ENCODE data around the gene ZFP91.

ZFP91 gene

DNA sequence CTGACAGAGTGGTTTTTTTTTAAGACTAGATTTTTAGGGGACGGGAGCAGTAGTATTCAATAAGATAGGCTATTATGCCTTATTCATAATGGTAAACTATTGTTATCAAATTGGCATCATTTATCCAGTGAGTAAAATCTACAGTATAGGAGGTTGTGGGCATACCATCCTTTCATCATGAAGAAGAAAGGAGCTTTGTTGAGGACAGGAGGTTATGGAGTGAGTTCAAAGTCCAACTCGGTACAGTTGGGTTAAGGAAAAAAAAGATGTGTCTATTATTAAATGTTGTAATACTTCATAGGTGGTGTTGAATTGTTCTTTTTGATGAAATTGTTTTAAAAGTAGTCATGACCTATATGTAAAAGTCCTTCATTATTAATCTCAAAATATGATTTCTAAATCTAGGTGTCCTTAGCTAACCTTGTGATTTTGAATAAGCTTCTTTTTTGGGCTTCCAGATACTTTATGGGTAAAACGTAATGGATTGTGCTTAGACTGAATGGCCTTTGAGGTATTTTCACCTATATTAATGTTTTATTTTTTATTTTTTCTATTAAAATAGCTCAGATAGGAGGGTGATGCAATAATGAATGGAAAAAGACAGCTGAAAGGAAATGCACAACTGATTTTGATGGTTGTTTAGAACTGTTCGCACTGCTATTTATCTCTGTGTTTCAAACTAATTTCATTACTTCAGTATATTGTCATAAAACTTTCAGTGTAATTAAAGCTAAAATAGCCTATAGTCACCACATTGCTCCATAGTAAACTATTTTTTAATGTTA is 28.3 kb downstream of the ZFP91 start:
- no peak overlapping the region for H3K27ac ChIP-seq
- TF ChIP-seq, protein P1, sequence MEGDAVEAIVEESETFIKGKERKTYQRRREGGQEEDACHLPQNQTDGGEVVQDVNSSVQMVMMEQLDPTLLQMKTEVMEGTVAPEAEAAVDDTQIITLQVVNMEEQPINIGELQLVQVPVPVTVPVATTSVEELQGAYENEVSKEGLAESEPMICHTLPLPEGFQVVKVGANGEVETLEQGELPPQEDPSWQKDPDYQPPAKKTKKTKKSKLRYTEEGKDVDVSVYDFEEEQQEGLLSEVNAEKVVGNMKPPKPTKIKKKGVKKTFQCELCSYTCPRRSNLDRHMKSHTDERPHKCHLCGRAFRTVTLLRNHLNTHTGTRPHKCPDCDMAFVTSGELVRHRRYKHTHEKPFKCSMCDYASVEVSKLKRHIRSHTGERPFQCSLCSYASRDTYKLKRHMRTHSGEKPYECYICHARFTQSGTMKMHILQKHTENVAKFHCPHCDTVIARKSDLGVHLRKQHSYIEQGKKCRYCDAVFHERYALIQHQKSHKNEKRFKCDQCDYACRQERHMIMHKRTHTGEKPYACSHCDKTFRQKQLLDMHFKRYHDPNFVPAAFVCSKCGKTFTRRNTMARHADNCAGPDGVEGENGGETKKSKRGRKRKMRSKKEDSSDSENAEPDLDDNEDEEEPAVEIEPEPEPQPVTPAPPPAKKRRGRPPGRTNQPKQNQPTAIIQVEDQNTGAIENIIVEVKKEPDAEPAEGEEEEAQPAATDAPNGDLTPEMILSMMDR (conservative IDR thresholded peaks at IDR 0.05), result no peak

DNA sequence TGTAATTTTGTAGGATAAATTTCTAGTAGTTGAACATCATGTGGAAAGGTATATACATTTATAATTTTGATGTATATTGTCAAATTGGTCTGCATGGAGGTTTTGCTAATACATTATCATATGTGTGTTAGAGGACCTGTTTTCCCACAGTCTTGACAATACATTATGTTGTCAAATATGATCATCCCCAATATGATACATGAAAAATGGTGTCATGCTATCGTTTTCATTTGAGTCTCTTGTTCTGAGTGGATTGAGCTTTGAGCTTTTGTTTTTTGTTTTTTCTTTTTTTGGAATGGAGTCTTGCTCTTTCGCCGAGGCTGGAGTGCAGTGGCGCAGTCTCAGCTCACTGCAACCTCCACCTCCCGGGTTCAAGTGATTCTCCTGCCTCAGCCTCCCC is 29.5 kb downstream of the ZFP91 start:
- no peak overlapping the region for H3K27ac ChIP-seq
- TF ChIP-seq, protein P1 (conservative IDR thresholded peaks at IDR 0.05), result no peak

DNA sequence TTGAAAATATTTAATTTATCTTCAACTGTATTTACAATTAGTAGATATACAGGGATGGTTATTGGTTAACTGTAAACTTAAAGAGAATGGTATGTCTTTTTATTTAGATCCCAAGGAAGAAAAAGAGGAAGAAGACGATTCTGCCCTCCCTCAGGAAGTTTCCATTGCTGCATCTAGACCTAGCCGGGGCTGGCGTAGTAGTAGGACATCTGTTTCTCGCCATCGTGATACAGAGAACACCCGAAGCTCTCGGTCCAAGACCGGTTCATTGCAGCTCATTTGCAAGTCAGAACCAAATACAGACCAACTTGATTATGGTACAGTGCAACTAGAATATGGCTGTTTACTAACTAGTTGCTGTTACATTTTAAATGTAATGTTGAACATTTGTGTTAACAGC is 30.9 kb downstream of the ZFP91 start:
- H3K27ac ChIP-seq, result no peak overlapping the region
- TF ChIP-seq, protein P1 (conservative IDR thresholded peaks at IDR 0.05), result no peak

DNA sequence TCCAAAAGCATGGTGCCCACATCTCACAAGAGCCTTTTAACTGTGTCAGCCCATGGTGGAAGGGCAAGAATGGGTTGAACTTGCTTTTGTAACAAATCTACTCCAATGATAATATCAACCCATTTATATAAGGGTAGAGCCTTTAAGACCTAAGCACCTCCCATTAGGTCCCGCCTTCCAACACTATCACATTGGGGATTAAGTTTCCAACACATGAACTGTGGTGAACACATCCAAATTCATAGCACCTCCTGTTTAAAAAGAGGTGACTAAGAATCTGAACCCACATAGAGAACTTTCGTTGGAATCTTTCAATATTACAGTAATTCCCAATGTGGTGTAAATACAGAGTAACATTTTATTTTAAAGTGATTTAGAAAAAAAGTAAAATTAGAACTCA is 34.4 kb downstream of the ZFP91 start:
- H3K27ac ChIP-seq, result no peak overlapping the region
- TF ChIP-seq, protein P1 (conservative IDR thresholded peaks at IDR 0.05), result no peak

DNA sequence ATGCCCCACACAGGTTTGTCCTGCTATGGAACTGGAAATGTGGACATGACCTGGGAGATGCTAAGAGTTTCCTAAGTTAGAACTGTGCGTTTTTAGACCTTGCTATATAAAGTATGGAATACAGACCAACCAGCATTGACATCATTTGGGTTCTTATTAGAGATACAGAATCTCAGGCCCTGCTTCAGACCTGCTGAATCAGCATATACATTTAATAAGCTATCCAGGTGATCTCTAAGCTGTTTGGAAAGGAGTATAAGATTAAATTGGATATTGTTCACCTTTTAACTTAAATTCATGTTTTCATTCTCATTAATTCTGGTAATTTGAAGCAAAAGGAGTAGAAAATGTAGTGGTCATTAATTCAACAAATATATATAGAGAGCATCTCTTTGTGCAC is 36.7 kb downstream of the ZFP91 start:
- no peak overlapping the region for H3K27ac ChIP-seq
- TF ChIP-seq, protein P1 (conservative IDR thresholded peaks at IDR 0.05), result no peak

DNA sequence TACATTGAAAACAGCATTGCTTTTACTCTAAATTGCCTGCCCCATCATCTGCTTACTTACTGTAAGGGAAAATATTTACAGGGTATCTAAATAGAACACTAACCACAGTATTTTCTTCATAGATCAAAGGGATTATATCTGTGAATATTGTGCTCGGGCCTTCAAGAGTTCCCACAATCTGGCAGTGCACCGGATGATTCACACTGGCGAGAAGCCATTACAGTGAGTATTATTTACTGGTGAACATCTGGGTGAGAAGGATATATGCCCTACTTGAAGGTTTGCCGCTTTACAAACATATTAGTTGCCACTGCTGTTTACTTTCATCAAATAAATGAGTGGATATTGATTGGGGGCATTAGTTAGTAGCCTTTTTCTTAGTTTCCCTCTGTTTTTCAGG is 37.7 kb downstream of the ZFP91 start:
- TF ChIP-seq, protein P1 (conservative IDR thresholded peaks at IDR 0.05), result no peak
- no peak overlapping the region for H3K27ac ChIP-seq

DNA sequence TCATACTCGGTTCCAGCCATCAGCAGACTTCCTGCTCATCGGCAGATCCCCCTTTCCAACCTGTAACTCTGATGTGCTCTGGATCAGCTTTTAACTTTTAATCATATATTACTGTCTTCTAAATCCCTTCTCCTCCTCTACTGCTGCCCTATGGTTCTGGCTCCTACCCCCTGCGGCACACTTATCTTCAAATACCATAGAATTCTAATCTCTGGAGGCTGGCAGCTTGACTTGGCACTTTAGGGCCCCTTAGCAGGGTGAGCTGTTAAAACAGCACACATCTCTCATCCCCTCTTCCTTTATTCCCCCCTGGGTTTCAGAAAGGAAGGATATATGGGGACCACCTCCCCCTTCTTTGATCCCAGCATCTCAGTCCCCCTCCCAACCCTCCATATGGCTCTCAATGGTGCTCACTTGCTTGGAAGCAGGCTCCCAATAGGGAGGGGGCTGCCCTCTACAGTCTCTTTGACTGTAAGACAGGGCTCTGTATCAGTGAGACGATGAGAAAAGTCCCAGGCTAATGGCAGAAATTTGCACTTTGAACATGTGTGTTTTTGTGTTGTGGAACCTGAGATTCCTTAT is 39.2 kb downstream of the ZFP91 start:
- TF ChIP-seq, protein P1 (conservative IDR thresholded peaks at IDR 0.05), result peak; percentile 16; the same call in 1 of the 2 replicates
- no peak overlapping the region for H3K27ac ChIP-seq
